Measurements from ENCODE around the gene BMERB1. TPM values are rescaled to one million over a fixed set of nuclear protein-coding genes. Genes with fewer than 3 reads are reported as not detected.

Gene BMERB1
- total RNA-seq, 2 experiments from 2014 or later, result 0.85 to 0.98 TPM

DNA sequence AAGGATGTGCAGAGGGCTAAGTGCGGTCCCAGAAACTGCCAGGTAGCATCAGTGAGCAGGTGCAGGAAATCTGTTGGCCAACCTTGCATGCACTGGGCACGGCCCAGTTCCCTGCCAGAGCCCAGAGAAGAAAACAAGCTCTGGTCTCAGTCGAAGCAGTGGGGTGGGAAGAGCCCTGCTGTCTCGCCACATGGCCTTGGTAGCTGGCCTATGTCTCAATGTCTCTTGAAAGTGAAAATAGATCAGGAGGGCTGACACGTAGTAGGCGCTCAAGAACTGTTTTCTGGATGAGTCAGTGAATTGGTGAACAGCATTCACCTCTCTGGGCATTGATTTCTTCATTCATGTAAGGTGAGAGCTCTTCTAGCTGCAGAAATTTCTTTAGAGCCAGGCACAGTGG lies 118.1 kb downstream of the BMERB1 start:
- Histone ChIP-seq H3K9me3 (ENCODE audit: control insufficient read depth in 1 of 2, insufficient read depth in 1 of 2, low read length in 2 of 2) (no peaks in the 10 kb centered on the region), H3K4me3 (ENCODE audit: low read length) (no peak overlapping the region), H3K27ac (ENCODE audit: low read depth in 1 of 2, low read length in 2 of 2) (no peak overlapping the region), H3K4me1 (ENCODE audit: insufficient read depth, low read length) (no peaks in the 10 kb centered on the region), H3K27me3 (ENCODE audit: control insufficient read depth in 1 of 2, insufficient read depth in 2 of 2, low read length in 2 of 2) (no peaks in the 10 kb centered on the region), H3K36me3 (ENCODE audit: insufficient read depth, low read length) (no peaks in the 10 kb centered on the region)
- no peak overlapping the region for H3K4me3 Mint-ChIP-seq
- ChIA-PET CTCF (no interaction called here), POLR2A (no interaction called here)
- intact Hi-C loops (cut with DNase I, micrococcal nuclease), result no loop called here
- TF ChIP-seq, protein P1, sequence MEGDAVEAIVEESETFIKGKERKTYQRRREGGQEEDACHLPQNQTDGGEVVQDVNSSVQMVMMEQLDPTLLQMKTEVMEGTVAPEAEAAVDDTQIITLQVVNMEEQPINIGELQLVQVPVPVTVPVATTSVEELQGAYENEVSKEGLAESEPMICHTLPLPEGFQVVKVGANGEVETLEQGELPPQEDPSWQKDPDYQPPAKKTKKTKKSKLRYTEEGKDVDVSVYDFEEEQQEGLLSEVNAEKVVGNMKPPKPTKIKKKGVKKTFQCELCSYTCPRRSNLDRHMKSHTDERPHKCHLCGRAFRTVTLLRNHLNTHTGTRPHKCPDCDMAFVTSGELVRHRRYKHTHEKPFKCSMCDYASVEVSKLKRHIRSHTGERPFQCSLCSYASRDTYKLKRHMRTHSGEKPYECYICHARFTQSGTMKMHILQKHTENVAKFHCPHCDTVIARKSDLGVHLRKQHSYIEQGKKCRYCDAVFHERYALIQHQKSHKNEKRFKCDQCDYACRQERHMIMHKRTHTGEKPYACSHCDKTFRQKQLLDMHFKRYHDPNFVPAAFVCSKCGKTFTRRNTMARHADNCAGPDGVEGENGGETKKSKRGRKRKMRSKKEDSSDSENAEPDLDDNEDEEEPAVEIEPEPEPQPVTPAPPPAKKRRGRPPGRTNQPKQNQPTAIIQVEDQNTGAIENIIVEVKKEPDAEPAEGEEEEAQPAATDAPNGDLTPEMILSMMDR (IDR thresholded peaks at IDR 0.05), result no peak
- H3K9me3 Mint-ChIP-seq, result no peaks in the 10 kb centered on the region
- no peaks in the 10 kb centered on the region for H3K4me1 Mint-ChIP-seq (ENCODE audit: low read depth)
- no peaks in the 10 kb centered on the region for H3K36me3 Mint-ChIP-seq (ENCODE audit: low read depth)
- ATAC-seq (ENCODE audit: poor library complexity), result no peak
- H3K27me3 Mint-ChIP-seq, result no peaks in the 10 kb centered on the region
- DNase-seq, result no peak
- no peak overlapping the region for H3K27ac Mint-ChIP-seq

DNA sequence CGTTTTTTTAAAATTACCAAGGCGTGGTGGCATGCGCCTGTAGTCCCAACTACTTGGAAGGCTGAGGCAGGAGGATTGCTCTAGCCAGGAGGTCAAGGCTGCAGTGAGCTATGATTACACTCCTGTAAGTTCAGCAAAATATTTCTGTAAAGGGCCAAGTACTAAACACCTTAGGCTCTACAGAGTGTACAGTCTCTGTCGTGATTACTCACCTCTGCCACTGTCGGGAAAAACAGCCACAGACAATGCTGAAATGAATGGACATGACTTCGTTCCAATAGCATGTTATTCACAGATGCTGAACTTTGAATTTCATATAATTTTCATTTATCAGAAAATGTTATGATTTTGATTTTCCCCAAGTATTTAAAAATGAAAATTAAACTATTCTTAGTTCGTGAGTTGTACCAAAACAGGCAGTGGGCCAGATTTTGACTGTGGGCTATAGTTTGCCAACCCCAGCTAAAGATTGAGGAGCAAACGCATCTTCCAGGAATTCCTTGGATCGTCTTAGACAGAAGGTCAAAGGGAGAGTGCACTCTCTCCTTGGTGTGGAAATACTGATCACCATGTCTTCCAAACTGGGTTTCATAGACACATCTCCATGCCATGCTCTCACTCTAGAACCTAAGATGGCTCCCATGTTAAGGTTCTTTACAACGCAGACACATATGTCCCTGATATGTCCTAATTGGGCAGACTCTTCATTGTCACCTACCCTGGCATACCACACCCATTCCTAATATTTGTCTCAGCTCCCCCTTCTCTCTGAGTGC lies 119.1 kb downstream of the BMERB1 start:
- H3K4me1 Mint-ChIP-seq (ENCODE audit: low read depth), result no peaks in the 10 kb centered on the region
- Histone ChIP-seq H3K27me3 (ENCODE audit: control insufficient read depth in 1 of 2, insufficient read depth in 2 of 2, low read length in 2 of 2) (no peaks in the 10 kb centered on the region), H3K4me3 (ENCODE audit: low read length) (no peak overlapping the region), H3K9me3 (ENCODE audit: control insufficient read depth in 1 of 2, insufficient read depth in 1 of 2, low read length in 2 of 2) (no peaks in the 10 kb centered on the region), H3K27ac (ENCODE audit: low read depth in 1 of 2, low read length in 2 of 2) (no peak overlapping the region), H3K36me3 (ENCODE audit: insufficient read depth, low read length) (no peaks in the 10 kb centered on the region), H3K4me1 (ENCODE audit: insufficient read depth, low read length) (no peaks in the 10 kb centered on the region)
- no peak overlapping the region for H3K4me3 Mint-ChIP-seq
- ATAC-seq (ENCODE audit: poor library complexity) (no peak), DNase-seq (no peak)
- TF ChIP-seq, protein P1 (IDR thresholded peaks at IDR 0.05), result no peak
- no peak overlapping the region for H3K27ac Mint-ChIP-seq
- POLR2A ChIA-PET, result no interaction called here
- CTCF ChIA-PET, result no interaction called here
- intact Hi-C loops (cut with DNase I, micrococcal nuclease), result no loop called here
- no peaks in the 10 kb centered on the region for H3K36me3 Mint-ChIP-seq (ENCODE audit: low read depth)
- H3K27me3 Mint-ChIP-seq, result no peaks in the 10 kb centered on the region
- no peaks in the 10 kb centered on the region for H3K9me3 Mint-ChIP-seq

DNA sequence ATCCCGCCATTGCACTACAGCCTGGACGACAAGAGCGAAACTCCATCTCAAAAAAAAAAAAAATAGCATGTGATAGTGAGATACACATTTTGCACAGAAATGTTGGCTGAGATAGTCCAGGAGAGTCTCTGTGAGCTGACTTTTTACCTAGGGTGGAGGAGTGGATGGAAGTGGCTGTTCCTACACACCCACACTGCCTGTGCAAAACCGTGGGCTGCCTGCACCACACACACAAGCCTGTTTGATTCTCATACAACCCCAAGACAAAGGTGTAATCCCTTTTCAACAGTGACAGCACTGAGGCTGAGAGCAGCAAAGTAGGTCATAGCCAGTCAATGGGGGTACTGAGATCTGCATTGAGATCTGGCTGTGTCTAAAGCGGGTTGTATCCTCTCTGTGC lies 121.7 kb downstream of the BMERB1 start:
- intact Hi-C loops (cut with DNase I, micrococcal nuclease), result no loop called here
- no peak for DNase-seq
- Histone ChIP-seq H3K27me3 (ENCODE audit: control insufficient read depth in 1 of 2, insufficient read depth in 2 of 2, low read length in 2 of 2) (no peaks in the 10 kb centered on the region), H3K27ac (ENCODE audit: low read depth in 1 of 2, low read length in 2 of 2) (no peak overlapping the region), H3K9me3 (ENCODE audit: control insufficient read depth in 1 of 2, insufficient read depth in 1 of 2, low read length in 2 of 2) (no peaks in the 10 kb centered on the region), H3K36me3 (ENCODE audit: insufficient read depth, low read length) (no peaks in the 10 kb centered on the region), H3K4me3 (ENCODE audit: low read length) (no peak overlapping the region), H3K4me1 (ENCODE audit: insufficient read depth, low read length) (no peaks in the 10 kb centered on the region)
- ChIA-PET POLR2A (no interaction called here), CTCF (no interaction called here)
- Mint-ChIP-seq H3K36me3 (ENCODE audit: low read depth) (no peaks in the 10 kb centered on the region), H3K4me3 (no peak overlapping the region), H3K9me3 (no peaks in the 10 kb centered on the region), H3K27me3 (no peaks in the 10 kb centered on the region), H3K27ac (no peak overlapping the region), H3K4me1 (ENCODE audit: low read depth) (no peaks in the 10 kb centered on the region)
- TF ChIP-seq, protein P1 (IDR thresholded peaks at IDR 0.05), result no peak
- no peak for ATAC-seq (ENCODE audit: poor library complexity)
